AML-193 (cell line): ENCODE data around the gene RRP1.
"Not testable (repeated sequence)": the region's sequence is repeated elsewhere in the genome, so short reads cannot be mapped to it uniquely, and the experiment has no call there.

Experiments used
- DNase-seq, 2 experiments: peaks; one replicate each; lab custom pipeline; 2025; lab: John Stamatoyannopoulos, UW

RRP1 gene

DNA sequence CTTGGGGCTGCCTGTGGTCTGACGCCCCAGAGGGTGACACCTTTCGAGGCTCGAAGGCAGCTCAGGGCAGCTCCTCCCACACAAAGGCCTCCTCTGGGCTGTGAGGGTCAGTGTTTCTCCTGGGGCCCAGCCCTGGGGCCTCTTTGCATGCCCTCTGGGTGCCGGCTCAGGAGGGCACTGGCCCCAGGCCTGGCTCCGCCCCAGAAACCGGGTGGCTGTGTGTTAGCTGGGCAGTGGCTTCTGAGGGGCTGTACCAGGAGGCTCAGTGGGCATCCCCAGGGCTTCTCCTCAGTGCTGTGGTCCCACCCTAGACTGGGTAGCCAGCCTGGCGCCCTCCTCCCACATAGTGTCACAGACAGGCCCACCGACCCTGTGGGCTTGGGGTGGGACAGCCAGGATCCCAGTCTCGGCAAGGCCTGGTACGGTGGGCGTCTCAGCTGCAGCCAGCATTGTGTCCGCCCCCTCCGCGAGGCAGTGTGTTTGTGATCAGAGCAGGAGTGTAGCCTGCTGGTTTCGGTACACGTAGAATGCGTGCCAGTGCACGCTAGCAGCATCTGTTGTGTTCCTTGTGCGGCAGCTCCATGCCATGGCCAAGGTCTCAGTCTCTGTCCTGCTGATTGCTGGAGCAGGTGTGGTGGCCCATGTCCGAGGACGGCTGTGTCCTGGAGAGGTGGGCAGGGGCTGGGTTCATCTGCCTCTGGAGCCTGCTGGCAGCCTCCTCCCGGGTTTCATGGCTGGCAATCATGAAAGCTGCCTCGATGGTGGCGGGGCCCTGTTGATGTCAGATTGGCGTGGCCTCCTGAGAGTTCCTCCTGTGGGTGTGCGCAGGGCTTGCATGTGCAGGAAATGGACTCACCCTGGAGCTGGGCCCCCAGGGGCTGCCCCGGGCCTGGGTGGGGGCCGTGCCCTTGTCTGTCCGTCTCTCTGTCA, 28.0 kb downstream of the RRP1 start:
- DNase-seq, result no peak

DNA sequence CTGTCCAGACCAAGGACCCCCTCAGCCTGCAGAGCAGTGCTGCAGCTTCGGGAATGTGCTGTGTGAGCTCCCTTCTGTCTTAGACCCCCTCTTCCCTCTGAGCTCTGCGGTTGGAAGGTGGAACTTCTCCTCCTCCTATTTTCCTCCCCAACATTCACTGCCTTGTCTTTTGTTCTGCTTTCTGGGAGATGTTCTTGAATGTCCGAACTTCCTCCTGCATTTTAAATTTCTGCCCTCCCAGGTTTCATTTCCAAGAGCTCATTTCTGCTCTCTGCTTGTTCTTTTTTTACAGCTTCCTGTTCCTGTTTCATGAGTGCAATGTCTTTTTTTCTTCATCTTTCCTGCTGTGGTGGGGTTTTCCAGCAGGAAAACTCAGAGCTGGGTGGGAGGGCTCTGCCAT, 29.3 kb downstream of the RRP1 start:
- peak; percentile 12 to 23 for DNase-seq

DNA sequence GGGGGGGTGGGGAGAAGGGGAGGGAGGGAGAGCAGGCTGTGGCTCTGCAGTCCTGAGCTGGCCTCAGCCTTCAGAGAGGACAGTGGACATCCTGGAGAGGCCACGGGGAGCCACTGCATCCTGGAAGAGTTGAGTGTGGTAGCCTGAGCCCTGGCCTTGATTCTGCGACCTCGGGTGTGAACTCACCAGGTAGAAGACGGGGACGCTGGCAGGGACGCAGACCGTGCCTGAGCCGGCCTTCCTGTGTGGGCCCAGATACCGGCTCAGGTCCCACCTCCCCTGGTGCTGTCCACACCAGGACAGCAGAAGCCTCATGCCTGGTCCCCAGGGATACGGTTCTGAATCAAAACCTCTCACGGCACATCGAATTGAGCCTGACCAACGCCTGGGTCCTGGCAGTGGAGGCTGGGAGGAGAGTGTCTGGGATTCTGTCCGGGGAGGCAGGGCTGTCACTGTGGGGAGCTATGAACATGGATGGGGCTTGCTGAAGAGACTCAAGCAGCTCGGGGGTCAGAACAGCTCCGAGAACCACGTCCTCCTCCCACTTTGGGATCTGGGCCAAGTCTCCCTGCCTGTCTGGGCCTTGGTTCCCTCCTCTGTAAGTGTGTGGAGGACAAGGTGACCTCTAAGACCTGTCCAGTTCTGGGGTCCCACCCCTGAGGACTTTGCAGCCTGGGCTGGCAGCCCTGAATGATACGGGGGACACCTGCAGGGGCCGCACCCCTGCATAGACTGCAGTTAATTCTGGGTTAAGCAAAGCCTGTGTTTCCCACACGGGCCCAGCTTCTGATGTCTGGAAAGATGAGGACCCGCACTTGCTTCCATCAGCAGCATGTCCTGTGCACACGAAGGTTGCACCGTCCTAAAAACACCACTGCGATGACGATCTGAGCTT, 30.4 kb downstream of the RRP1 start:
- DNase-seq, result no peak

DNA sequence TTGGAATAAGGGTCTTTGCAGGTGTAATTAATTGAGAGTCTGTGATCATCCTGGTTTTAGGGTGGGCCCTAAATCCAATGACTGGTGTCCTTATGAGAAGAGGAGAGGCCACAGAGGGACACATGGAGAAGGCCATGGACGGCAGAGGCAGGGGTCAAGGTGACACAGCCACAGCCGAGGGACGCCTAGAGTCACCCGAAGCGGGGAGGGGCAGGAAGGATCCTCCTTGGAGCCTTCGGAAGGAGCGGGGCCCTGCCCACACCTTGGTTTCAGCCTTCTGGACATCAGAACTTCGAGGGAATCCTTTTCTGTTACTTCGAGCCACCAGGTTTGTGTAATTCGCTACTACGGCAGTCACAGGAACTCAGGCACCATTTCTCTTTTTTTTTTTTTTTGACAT, 31.1 kb downstream of the RRP1 start:
- no peak for DNase-seq

DNA sequence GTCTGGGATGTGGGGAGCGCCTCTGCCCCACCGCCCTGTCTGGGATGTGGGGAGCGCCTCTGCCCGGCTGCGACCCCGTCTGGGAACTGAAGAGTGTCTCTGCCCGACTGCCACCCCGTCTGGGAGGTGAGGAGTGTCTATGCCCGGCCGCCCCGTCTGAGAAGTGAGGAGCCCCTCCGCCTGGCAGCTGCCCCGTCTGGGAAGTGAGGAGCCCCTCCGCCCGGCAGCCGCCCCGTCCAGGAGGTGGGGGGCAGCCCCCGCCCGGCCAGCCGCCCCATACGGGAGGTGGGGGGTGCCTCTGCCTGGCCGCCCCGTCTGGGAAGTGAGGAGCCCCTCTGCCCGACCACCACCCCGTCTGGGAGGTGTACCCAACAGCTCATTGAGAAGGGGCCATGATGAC, 32.8 kb downstream of the RRP1 start:
- DNase-seq, result not testable (repeated sequence)

DNA sequence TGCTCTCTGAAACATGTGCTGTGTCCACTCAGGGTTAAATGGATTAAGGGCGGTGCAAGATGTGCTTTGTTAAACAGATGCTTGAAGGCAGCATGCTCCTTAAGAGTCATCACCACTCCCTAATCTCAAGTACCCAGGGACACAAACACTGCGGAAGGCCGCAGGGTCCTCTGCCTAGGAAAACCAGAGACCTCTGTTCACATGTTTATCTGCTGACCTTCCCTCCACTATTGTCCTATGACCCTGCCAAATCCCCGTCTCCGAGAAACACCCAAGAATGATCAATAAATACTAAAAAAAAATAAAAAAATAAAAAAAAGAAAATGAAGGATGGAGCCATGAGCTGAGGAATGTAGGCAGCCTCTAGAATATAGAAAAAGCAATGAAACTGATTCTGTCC, 33.4 kb downstream of the RRP1 start:
- not testable (repeated sequence) for DNase-seq

DNA sequence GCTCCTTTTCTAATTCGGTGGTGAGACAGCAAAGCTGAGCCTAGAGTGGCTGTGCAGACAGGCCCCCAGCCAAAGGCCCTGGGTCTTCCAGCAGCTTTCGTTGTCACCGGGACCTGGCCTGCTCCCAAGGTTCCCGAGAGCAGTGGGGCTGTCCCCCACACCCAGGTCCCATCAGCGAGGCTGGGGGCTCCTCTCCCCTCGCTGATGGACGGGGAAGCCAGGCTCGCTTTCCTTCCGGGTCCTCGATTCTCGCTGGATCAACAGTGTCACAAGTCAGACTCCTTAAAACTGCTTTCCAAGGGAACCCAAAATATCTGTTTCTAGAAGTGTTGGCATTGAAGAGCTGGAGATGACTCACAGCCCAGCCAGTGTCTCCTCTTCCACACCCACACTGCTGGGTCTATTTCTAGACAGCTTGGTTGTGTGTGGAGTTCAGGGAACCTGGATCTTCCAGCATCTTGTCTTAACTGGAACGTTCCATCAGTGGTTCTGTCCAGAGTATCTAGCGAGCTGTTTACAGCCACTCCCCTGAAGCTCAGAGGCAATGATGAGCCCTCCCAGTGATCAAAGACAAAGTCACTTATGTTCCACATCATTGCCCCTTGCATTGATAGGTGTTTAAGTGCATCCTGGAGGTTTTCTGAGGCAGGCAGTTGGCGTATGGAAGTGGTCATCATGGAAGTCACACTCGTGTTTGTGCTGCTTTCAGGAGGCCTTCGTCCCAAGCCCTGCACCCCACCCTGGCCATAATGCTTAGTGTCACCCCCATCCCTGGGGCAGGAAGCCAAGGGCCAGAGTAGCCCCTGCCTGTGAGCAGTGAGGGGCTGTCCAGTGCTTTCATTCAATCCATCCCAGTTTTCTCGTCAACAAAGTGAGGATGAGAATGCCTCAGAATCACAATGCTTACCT, 35.2 kb downstream of the RRP1 start:
- DNase-seq, result no peak

DNA sequence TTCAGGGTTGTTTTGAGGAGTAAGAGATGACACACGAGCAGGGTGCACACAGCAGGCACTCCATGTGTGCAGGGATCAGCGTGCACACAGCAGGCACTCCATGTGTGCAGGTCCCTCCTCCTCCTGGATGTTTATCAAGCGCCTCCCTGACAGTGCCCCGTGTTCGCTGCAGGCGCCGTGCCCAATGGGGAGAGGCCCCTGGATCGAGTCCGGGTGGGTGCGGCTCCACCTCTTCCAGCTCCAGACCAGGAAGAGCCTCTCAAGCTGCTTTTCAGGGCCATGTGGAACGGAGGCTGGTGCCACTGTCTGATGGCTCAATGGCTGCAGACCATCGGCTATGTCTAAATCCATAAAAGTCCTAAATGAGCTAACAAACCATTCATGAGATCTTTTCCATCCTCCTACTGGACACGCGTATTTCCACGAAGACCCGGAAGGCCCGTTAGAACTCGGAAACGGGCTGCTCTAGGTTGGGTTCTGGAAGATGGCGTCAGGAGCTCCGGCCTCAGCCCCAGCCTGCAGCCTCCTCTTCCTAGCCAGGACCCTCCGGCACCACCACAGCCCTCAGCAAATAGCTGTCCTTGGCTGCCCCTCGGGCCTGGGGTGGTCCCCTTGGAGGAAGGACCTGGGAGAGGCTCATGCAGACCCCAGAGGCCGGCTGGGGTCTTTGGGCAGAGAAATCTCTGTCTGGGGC, 36.0 kb downstream of the RRP1 start:
- no peak for DNase-seq

DNA sequence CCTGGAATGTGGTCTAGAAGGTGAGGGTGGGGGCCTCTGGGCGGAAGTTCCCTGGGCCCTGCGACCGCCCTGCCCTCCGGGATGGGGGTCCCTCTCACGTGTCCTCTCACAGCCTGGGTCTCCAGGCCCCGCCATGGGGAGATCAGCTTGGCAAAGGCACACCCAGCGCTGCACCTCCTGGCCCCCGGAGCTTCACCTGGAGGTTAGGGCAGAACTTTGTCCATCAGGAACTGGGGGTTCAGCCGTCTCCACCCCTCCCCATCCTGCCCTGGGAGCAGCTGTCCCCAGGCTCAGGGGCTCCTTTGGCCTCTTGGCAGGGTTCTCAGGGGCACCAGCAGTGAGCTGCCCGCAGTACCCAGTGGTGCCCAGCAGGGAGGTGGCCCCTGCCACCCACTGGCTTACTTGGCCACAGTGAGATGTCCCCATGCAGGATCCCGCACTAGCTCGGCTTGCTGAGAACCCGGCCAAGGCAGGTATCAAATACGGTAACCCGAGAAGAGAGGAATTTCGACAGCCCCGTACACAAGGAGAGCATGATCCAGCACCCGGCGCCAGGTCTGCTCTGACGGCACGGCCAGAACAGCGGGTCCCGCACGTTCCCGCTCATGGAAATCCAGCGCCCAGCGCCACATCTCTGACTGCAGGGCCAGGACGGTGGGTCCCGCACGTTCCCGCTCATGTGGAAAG, 36.7 kb downstream of the RRP1 start:
- no peak for DNase-seq

DNA sequence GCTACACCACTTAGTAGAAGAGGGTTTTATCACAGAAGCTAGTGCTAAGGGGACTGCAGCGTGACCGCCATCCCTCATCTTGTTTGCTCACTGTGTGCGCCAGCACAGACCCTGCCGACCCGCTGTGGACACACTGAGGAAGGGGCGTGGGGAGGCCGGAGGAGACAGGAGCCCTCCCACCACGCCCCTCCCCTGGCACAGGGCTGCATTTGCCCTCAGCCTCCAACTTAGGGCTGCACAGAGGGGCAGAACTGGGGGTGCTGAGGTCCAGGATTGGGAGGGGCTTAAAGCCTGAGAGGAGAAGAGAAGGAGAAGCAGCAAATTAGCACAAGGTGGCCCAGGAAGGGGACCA, 37.2 kb downstream of the RRP1 start:
- no peak for DNase-seq

DNA sequence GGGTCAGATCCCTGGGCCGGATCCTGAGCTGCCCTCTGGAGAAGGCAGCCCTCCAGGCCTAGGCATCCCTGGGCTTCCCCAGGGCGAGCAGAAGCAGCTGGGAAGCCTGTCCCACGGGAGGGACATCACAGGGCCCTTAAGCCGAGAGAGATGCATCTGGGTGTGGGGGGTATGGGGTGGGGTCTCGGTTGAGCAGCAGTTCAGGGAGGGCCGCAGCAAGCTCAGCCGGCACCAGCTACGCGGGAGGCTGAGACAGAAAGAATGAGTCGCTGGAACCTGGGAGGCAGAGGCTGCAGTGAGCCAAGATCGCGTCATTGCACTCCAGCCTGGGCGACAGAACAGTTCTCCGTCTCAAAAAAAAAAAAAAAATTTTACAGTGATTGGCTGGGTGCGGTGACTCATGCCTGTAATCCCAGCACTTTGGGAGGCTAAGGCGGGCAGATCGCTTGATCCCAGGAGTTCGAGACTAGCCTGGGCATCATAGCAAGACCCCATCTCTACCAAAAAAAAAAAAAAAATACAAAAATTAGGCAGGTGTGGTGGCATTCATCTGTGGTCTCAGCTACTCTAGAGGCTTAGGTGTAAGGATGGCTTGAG, 37.7 kb downstream of the RRP1 start:
- no peak for DNase-seq

DNA sequence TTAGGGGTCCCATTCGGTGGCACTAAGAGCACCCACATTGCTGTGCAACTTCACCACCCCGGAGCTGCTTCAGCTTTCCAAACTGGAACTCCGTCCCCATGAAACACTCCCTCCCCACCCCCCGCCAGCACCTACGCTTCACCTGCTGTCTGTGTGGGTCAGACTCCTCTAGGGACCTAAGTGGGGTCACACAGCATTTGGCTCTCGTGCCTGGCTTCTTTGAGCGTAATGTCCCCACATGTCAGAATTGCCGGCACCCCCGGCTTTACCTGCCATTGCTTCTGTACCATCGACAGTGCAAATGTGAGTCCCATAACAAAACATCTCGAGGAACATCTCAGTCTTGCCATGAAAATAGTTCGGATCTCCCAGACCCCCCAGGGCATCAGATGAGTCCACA, 39.8 kb downstream of the RRP1 start:
- no peak for DNase-seq

DNA sequence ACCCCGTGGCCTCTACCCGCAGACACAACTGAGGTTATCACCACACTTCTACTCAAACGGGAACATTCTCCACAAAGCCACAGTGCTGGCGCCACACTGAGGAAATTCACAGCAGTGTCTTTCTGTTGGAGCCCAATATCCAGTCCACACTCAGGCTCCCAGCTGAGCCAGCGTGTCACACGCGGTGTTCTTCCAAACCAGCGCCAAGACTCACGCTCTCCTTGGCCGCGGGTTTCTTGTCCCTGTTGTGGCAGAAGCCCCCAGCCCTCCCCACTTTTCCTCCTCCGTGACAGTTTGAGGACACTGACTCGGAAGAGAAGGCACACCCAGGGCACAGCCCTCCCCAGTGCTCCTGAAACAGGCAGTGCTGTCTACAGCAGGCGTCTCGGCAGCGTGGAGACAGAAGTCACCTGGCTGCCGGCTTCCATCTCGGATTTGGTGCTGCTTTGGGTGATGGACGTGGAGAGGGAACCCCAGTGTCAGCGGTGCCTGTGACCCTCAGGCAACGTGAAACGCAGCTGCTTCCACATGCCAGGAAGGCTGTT, 40.3 kb downstream of the RRP1 start:
- DNase-seq, result peak in 1 of 2 experiments; percentile 6

DNA sequence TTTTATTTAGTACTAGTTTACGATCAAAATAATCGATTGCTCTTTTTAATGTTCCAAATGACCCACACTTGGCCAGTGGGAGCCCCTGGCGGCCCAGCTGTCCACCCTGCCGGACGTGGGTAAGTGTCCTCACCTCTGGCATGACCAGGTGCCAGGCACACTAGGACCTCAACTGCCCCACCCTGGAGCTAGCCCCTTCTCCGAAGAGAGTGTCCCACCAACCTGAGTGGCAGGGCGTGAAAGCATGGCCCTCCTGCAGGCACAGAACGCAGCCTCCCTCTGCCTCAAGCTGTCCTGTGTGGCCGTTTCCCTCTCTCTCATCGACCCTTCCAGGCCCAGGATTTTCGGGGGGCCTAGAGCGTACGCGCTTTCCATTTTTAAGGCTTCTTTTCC, 42.8 kb downstream of the RRP1 start:
- no peak for DNase-seq

DNA sequence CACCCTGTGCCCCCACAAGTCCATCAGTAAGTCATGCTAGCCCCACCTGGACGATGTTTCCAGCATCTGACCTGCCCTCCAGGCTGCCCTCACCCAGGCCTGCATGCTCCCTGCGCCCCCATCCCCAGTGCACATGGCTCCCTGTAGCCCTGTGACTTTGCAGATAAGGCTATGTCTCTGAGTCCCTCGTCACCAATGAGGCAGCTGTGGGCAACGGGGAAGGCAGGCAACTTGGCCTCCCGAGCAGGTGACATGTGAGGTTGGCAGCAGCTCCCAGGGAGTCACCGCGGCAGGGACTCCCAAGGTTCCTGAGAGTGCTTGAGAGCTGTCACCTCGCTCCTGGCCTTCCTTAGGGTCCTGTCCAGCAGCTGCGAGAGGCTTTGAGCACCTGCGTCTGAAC, 43.3 kb downstream of the RRP1 start:
- no peak for DNase-seq

DNA sequence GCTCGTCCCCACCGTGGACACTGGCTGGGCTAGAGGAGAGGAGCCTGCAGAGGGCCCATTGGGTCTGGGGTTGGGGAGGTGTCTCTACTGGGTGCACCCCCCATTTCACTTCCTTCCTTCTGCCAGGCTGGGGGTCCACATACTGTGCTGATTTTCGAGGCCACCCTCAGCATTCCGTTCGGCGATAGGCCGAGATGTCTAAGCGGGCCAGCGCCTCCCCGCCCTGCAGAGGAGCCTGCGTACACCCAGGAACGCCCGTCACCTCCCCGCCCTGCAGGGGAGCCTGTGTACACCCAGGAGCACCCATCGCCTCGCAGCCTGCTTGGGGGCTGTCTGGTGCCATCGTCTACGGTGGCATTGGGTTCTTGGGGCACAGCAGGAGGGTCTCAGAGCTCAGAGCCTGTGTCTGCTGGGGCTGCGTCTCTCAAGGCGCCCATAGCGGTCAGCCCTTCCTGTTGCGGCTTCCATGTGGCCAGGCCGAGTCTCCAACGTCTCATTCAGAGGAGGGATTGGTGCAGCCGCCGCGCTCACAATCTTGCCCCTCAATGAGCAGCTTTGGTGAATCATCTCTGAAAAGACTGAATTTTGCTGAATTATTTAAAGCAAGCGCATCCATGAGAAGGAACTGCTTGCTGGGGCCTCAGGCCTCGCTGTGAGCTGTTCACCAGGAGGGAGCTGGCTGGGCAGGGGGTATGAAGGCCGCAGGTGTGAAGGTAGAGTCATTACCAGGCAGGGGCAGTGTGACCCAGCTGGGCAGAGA, 44.9 kb downstream of the RRP1 start:
- DNase-seq, result no peak

DNA sequence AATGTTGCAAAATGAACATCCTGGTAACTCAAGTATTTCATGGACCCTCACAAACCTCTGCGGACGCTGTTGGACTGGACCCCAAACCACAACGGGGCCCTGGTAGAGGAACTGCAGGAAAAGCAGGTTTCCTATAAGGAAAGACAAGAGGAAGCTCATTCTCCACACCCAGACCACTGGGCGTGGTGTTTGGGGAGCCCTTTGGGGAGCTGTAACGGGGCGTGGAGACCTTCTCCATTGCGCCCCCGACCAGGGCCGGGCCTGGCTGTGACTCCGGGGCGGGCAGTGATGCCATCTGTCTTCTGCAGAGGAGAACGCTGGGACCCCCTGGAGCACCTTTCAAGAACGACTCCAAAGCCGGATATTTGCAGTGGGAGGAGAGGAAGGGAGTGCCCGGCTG, 45.7 kb downstream of the RRP1 start:
- DNase-seq, result no peak

DNA sequence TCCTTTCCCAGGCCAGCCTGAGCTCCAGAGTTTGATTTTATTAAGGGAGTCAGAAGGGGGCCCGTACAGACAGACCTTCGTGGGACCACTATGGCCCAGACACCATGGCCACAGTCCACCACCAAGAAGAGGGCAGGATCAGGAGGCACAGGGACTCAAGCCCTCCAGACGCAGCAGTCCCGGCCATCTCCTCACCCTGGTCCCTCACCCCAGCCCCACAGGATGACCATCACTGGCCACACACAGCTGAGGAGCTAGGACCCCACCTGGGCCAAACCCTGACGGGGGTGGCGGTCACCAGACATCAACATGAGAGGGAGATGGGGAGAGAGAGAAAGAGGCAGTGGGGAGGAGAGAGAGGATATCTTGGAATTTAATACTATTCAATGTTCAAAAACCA, 46.5 kb downstream of the RRP1 start:
- DNase-seq, result no peak

DNA sequence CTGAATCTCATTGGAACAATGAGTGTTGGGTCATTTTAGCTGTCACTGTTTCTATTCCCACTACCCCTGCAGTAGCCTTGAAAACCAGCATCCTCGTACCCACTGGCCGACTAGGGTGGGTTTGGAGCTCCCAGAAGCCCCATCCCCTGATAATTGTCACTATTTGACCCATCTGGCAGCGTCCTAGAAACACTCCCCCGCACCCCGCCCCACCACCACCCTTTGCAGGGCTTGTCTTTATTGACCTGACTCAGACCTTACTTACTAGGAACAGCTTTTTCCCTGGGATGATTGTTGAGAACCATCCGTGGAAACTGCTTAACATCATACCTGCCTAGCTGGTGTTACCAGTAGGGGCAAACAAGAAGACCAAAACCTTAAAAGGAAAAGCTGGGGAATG, 47.2 kb downstream of the RRP1 start:
- DNase-seq, result no peak
